Endothelial cell of umbilical vein (primary cell): ENCODE data around the gene CCDC40. TPM values are rescaled to one million over a fixed set of nuclear protein-coding genes. Genes with fewer than 3 reads are reported as not detected.

Source experiments
- BruUV-seq: library from RNA; stranded (reverse); fragments of 400-500 nt; replicated peaks from 2 replicates; lab custom pipeline; 2021; lab: Mats Ljungman, UMichigan
- CTCF ChIA-PET: fragments of 300-600, 350-600 bp; sonication (Branson Sonifier 250); formaldehyde crosslinking; loops from one replicate; lab custom pipeline; 2021; ENCODE audit warnings: antibody characterized with exemption, inconsistent platforms; lab: Charles Lee
- POLR2A ChIA-PET: fragments of 300-600, 350-600 bp; sonication (Branson Sonifier 250); formaldehyde crosslinking; loops from one replicate; lab custom pipeline; 2021; ENCODE audit warnings: antibody characterized with exemption, inconsistent platforms; lab: Charles Lee
- DNase-seq: peaks from one replicate; pipeline ENCODE4 v3.0.0-alpha.2; 2011; ENCODE audit warnings: low read depth, low spot score
- FAIRE-seq: peaks from 2 replicates; lab custom pipeline; 2011; peaks lifted over from hg19 to GRCh38; lab: Jason Lieb, UNC
- H2AFZ ChIP-seq: 2 replicates; pipeline ENCODE4 v1.6.0; 2012; ENCODE audit warnings: low read depth, low read length, control low read depth, inconsistent platforms
- H3K27ac ChIP-seq: 2 replicates; pipeline ENCODE4 v1.5.1; 2011; ENCODE audit warnings: low read depth, mild to moderate bottlenecking, control low read depth, low read length, moderate library complexity; ENCODE audit not compliant: insufficient read depth
- H3K27me3 ChIP-seq, 2 experiments: 2 replicates each; pipeline versions ENCODE4 v1.6.0 to v1.6.1; 2011; ENCODE audit warnings: low read length in 2 of 2, mixed read lengths in 1 of 2; ENCODE audit not compliant: control insufficient read depth in 2 of 2, insufficient read depth in 2 of 2
- H3K36me3 ChIP-seq, 2 experiments: 2 replicates in 1 of 2; 3 replicates in 1 of 2; pipeline ENCODE4 v1.5.1; 2011; ENCODE audit warnings: low read length in 2 of 2, mild to moderate bottlenecking in 1 of 2, moderate library complexity in 1 of 2; ENCODE audit not compliant: control insufficient read depth in 2 of 2, insufficient read depth in 2 of 2; ENCODE audit errors: extremely low read depth in 1 of 2
- H3K4me1 ChIP-seq: 3 replicates; pipeline ENCODE4 v1.5.1; 2011; ENCODE audit warnings: mild to moderate bottlenecking, low read length; ENCODE audit not compliant: control insufficient read depth, insufficient read depth; ENCODE audit errors: extremely low read depth
- H3K4me2 ChIP-seq: 2 replicates; pipeline ENCODE4 v1.6.1; 2011; ENCODE audit warnings: low read length, control low read depth, mixed read lengths; ENCODE audit not compliant: insufficient read depth
- H3K4me3 ChIP-seq, 3 experiments: fragments of 200-600 bp in 1 of 3; sonication (generic), shearing (Covaris generic) in 1 of 3; replicated peaks in 1 of 3; 2 replicates each; pipeline ENCODE4 v1.5.1; 2011 to 2016; ENCODE audit warnings: control low read depth in 3 of 3, low read length in 3 of 3, mild to moderate bottlenecking in 2 of 3, inconsistent platforms in 1 of 3, low read depth in 1 of 3, moderate library complexity in 1 of 3; ENCODE audit not compliant: insufficient read depth in 1 of 3
- H3K79me2 ChIP-seq: 2 replicates; pipeline ENCODE4 v1.6.0; 2012; ENCODE audit warnings: low read length, inconsistent platforms; ENCODE audit not compliant: control insufficient read depth, insufficient read depth
- H3K9ac ChIP-seq: replicated peaks from 2 replicates; pipeline ENCODE3; 2011; ENCODE audit warnings: low read length, control low read depth; ENCODE audit not compliant: insufficient read depth; ENCODE audit errors: extremely low read depth
- H3K9me1 ChIP-seq: replicated peaks from 3 replicates; pipeline ENCODE4 v1.6.0; 2011; ENCODE audit warnings: mild to moderate bottlenecking, low read length; ENCODE audit not compliant: control insufficient read depth, insufficient read depth; ENCODE audit errors: extremely low read depth
- H3K9me3 ChIP-seq: replicated peaks from 2 replicates; pipeline ENCODE4 v1.5.1; 2012; ENCODE audit warnings: low read length, inconsistent platforms; ENCODE audit not compliant: control insufficient read depth, insufficient read depth
- H4K20me1 ChIP-seq: replicated peaks from 2 replicates; pipeline ENCODE3; 2011; ENCODE audit warnings: mild to moderate bottlenecking, low read length; ENCODE audit not compliant: control insufficient read depth, insufficient read depth; ENCODE audit errors: extremely low read depth
- CTCF ChIP-seq, 2 donors: IDR thresholded peaks; 1 replicate in 1 of 2; 2 replicates in 1 of 2; pipeline ENCODE4 v1.5.1; 2011; ENCODE audit warnings: low read length in 2 of 2, mild to moderate bottlenecking in 2 of 2, moderate library complexity in 2 of 2, control low read depth in 1 of 2, inconsistent platforms in 1 of 2, low read depth in 1 of 2; ENCODE audit not compliant: insufficient read depth in 1 of 2; ENCODE audit errors: extremely low read depth in 1 of 2
- EZH2 ChIP-seq: IDR thresholded peaks from 2 replicates; pipeline ENCODE4 v1.6.1; 2012; ENCODE audit warnings: borderline replicate concordance, low read depth, mild to moderate bottlenecking, moderate library complexity, low read length, inconsistent platforms; ENCODE audit not compliant: severe bottlenecking
- FOS ChIP-seq: IDR thresholded peaks from 2 replicates; pipeline ENCODE4 v1.6.1; 2011; ENCODE audit warnings: mild to moderate bottlenecking, low read length, moderate library complexity, borderline replicate concordance; ENCODE audit not compliant: insufficient read depth
- GATA2 ChIP-seq: IDR thresholded peaks from 2 replicates; pipeline ENCODE4 v1.7.0; 2011; ENCODE audit warnings: low read depth, mild to moderate bottlenecking, moderate library complexity, mixed read lengths, low read length; ENCODE audit not compliant: insufficient read length, insufficient read depth
- JUN ChIP-seq: IDR thresholded peaks from 2 replicates; pipeline ENCODE4 v1.6.1; 2011; ENCODE audit warnings: borderline replicate concordance, low read depth; ENCODE audit not compliant: insufficient read length, insufficient read depth
- MAX ChIP-seq: IDR thresholded peaks from 2 replicates; pipeline ENCODE4 v1.6.1; 2011; ENCODE audit not compliant: insufficient read depth, insufficient read length
- MYC ChIP-seq: IDR thresholded peaks from one replicate; pipeline ENCODE4 v1.6.1; 2011; ENCODE audit warnings: mild to moderate bottlenecking, low read depth, low read length
- POLR2A ChIP-seq: IDR thresholded peaks from 2 replicates; pipeline ENCODE4 v1.6.1; 2012; ENCODE audit warnings: low read depth, mild to moderate bottlenecking, control low read depth, low read length
- POLR2AphosphoS5 ChIP-seq: IDR thresholded peaks from 2 replicates; pipeline ENCODE4 v1.6.1; 2012; ENCODE audit warnings: low read depth, mild to moderate bottlenecking, control low read depth, low read length, moderate library complexity; ENCODE audit not compliant: insufficient read depth
- dilution Hi-C: fragments of 300-500 bp; cut with MboI; formaldehyde crosslinking; loops from one replicate; pipeline ENCODE4 v1.15.0; 2019; ENCODE audit warnings: low sequenced_read_pairs; ENCODE audit not compliant: extremely low pct_ligation_motif_present
- intact Hi-C: fragments of 100-400 bp; cut with micrococcal nuclease; formaldehyde crosslinking; loops from one replicate; pipeline ENCODE4 v1.10.0; 2022
- polyA plus RNA-seq, 4 experiments: library from polyadenylated mRNA; depleted of rRNA in 3 of 4; stranded (reverse) in 3 of 4; unstranded in 1 of 4; fragments of >200 nt; gene quantifications; 2 replicates each; pipeline versions ENCODE4 v1.2.1 to v1.2.3, GENCODE V29; 2011 to 2012; ENCODE audit warnings: missing spikeins in 1 of 4
- total RNA-seq: library from RNA; stranded (reverse); gene quantifications from 2 replicates; pipeline ENCODE4 v1.2.3, GENCODE V29; 2021

Gene CCDC40
- total and polyA plus RNA-seq, 2 donors (not counting 3 experiments of a cell fraction or from before 2014, with no cell fraction given), result 1.4 to 5.5 TPM

GRCh38 chr17:80142929-80143328 is 106.5 kb downstream of the CCDC40 start:
- DNase-seq, result no peak
- peaks cover 2% of the 10 kb centered on the region for H4K20me1 ChIP-seq
- BruUV-seq, result no TSS peak
- no peak overlapping the region for H3K27ac ChIP-seq
- peaks cover 17 to 34% of the 10 kb centered on the region in 2 experiments for H3K36me3 ChIP-seq
- H3K9me1 ChIP-seq, result no peaks in the 10 kb centered on the region
- H3K79me2 ChIP-seq, result peaks cover 37% of the 10 kb centered on the region
- POLR2A ChIA-PET, result no interaction called here
- no peak overlapping the region for H3K4me3 ChIP-seq
- dilution Hi-C loops, result no loop called here
- CTCF ChIA-PET, result interaction anchor here (1.1 to 2.7 kb wide), 4 partner anchors 9 to 53 kb away, joined by 3 to 7 read pairs (median 5); partner anchors contain the start of gene GAA
- intact Hi-C loops, result no loop called here
- no peaks in the 10 kb centered on the region for H3K27me3 ChIP-seq
- no peak overlapping the region for H3K9ac ChIP-seq
- FAIRE-seq, result no peak
- no peak overlapping the region for H3K4me2 ChIP-seq
- H3K9me3 ChIP-seq, result no peaks in the 10 kb centered on the region
- peaks cover 12% of the 10 kb centered on the region for H3K4me1 ChIP-seq
- TF ChIP-seq POLR2AphosphoS5 (no peak), EZH2 (no peak), CTCF (IDR thresholded peaks at IDR 0.05; ENCODE audit: extremely low read depth in 1 of 2, insufficient read depth in 1 of 2, low read depth in 1 of 2, low read length in 2 of 2) (no peak), POLR2A (no peak), MAX (no peak), GATA2 (no peak), FOS (no peak), MYC (no peak), JUN (no peak)
- no peak overlapping the region for H2AFZ ChIP-seq
